Skeletal muscle tissue (tissue), 4 donors: ENCODE results near the gene CPD. TPM values are rescaled to one million over a fixed set of nuclear protein-coding genes. Genes with fewer than 3 reads are reported as not detected.
"Not testable (repeated sequence)": the region's sequence is repeated elsewhere in the genome, so short reads cannot be mapped to it uniquely, and the experiment has no call there.

ENCODE experiments used
- H3K27ac ChIP-seq: one replicate; pipeline ENCODE4 v1.7.0; 2013; ENCODE audit warnings: mild to moderate bottlenecking, low read depth, low read length, inconsistent platforms
- H3K27me3 ChIP-seq, 3 donors: one replicate each; pipeline ENCODE4 v1.7.0; 2013; ENCODE audit warnings: low read length in 3 of 3; ENCODE audit not compliant: control insufficient read depth in 3 of 3, insufficient read depth in 3 of 3
- H3K36me3 ChIP-seq, 3 donors: one replicate each; pipeline ENCODE4 v1.7.0; 2013; ENCODE audit warnings: low read length in 3 of 3; ENCODE audit not compliant: control insufficient read depth in 3 of 3, insufficient read depth in 3 of 3
- H3K4me1 ChIP-seq, 3 donors: one replicate each; pipeline ENCODE4 v1.7.0; 2013; ENCODE audit warnings: low read length in 3 of 3, mild to moderate bottlenecking in 3 of 3; ENCODE audit not compliant: control insufficient read depth in 3 of 3, insufficient read depth in 3 of 3
- H3K4me3 ChIP-seq, 3 donors: one replicate each; pipeline ENCODE4 v1.7.0; 2013; ENCODE audit warnings: low read length in 3 of 3
- H3K9ac ChIP-seq, 3 donors: one replicate each; pipeline ENCODE4 v1.7.0; 2013; ENCODE audit warnings: low read length in 3 of 3, mild to moderate bottlenecking in 3 of 3, moderate library complexity in 2 of 3, low read depth in 1 of 3
- H3K9me3 ChIP-seq, 3 donors: one replicate each; pipeline ENCODE4 v1.7.0; 2013; ENCODE audit warnings: low read length in 3 of 3; ENCODE audit not compliant: control insufficient read depth in 3 of 3
- total RNA-seq: library from RNA; depleted of rRNA; stranded (reverse); fragments of >200 nt; gene quantifications from one replicate; pipeline ENCODE4 v1.2.3, GENCODE V29; 2014
- donor health status: Osteomylitis.

CPD gene
- total RNA-seq, 1 donor from 2014 or later, result 41.8 TPM

DNA sequence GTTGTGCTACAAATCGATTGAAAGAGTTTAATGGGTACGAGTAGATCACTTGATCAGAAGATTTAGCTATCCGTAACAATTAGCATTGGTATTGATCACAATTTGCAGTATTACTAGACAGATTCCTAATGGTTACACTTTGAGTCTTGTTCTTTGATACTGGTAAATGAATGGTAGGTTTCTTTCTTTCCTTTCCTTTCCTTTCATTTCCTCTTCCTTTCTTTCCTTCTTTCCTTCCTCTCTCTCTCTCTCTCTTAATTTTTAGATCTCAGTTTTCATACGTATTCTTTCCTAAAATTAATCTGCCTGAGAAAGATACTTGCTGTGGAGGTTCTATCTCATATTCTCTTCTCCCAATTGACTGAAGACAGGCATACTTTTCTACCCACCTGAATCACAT lies 17.9 kb downstream of the CPD start:
- Histone ChIP-seq H3K9ac (no peak overlapping the region), H3K9me3 (no peaks in the 10 kb centered on the region), H3K36me3 (peaks cover 0 to 5% (median 0%) of the 10 kb centered on the region in 3 donors), H3K4me3 (no peak overlapping the region), H3K27ac (no peak overlapping the region), H3K27me3 (no peaks in the 10 kb centered on the region), H3K4me1 (peaks cover 0 to 7% (median 0%) of the 10 kb centered on the region in 3 donors)

DNA sequence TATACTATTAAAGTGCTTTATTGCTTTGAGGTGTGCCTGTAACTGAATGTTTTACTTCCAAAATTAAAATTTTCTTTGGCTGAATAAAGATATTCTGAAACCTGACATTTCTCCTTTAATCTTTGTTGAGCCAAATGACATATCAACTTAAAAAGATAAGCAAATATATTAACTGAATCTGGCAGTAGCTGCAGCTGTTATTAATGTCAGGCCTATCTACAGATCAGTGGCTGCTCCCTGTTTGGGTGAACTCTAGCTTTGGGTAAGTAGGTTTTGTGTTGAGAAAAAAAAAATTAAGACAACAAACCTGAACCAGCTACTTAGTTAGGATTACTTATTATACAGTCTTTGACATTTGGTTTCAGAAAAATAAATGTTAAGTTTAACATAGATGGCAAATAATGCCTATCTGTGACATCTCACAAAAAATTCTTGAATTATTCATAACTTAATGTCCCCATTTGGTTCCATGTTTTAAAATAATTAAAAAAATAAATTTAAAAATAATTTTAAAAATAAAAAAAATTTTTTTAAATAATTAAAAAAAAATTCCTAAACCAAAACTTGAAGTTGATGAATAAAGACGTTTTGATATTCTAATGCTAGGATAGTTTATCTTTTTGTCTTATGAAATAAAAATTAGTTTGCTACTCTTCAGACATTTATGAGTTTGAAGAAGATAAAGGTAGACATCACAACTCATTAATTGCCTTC lies 19.8 kb downstream of the CPD start:
- Histone ChIP-seq H3K9ac (no peak overlapping the region), H3K4me1 (peaks cover 0 to 7% (median 0%) of the 10 kb centered on the region in 3 donors), H3K36me3 (no peaks in the 10 kb centered on the region), H3K4me3 (no peak overlapping the region), H3K27me3 (no peaks in the 10 kb centered on the region), H3K9me3 (no peaks in the 10 kb centered on the region), H3K27ac (no peak overlapping the region)

DNA sequence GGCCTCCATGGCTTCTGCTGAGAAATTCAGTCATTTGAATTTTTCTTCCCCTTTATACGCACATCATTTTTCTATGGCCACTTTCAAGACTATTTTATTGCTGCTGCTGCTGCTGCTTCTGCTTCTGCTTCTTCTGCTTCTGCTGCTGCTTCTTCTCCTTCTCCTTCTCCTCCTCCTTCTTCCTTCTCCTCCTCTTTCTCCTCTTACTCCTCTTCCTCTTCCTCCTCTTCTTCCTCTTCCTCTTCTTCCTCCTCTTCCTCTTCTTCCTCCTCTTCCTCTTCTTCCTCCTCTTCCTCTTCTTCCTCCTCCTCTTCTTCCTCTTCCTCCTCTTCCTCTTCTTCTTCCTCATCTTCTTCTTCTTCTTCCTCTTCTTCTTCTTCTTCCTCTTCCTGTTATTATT lies 22.4 kb downstream of the CPD start:
- H3K4me1 ChIP-seq, result no peaks in the 10 kb centered on the region
- H3K9ac ChIP-seq, result no peak overlapping the region
- H3K27ac ChIP-seq, result no peak overlapping the region
- H3K36me3 ChIP-seq, result no peaks in the 10 kb centered on the region
- no peaks in the 10 kb centered on the region for H3K9me3 ChIP-seq
- H3K27me3 ChIP-seq, result no peaks in the 10 kb centered on the region
- H3K4me3 ChIP-seq, result no peak overlapping the region

DNA sequence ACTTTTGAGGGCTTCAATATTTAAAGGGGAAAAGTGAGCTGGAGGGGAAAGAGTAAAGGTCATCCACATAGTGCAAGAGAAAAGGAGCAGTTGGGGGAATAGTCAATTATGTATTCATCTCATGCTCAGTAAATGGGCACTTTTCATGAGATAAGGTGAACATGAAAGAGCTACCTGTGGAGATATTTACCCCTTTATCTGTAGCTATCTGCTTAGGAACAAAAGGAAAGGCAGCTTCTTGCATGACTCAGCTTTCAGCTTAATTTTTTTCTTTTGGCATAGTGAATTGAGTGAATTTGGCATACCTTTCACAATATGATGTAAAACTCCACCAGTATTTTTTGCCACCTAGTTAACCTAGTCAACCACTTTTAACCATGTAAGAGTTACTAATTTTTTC lies 26.4 kb downstream of the CPD start:
- Histone ChIP-seq H3K36me3 (no peaks in the 10 kb centered on the region), H3K4me3 (no peak overlapping the region), H3K4me1 (no peaks in the 10 kb centered on the region), H3K9ac (no peak overlapping the region), H3K27me3 (no peaks in the 10 kb centered on the region), H3K27ac (no peak overlapping the region), H3K9me3 (no peaks in the 10 kb centered on the region)

DNA sequence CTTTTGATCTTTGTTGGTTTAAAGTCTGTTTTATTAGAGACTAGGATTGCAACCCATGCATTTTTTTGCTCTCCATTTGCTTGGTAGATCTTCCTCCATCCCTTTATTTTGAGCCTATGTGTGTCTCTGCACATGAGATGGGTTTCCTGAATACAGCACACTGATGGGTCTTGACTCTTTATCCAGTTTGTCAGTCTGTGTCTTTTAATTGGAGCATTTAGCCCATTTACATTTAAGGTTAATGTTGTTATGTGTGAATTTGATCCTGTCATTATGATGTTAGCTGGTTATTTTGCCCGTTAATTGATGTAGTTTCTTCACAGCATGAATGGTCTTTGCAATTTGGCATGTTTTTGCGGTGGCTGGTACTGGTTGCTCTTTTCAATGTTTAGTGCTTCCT lies 31.9 kb downstream of the CPD start:
- not testable (repeated sequence) for H3K4me1 ChIP-seq, H3K9ac ChIP-seq, H3K27ac ChIP-seq, H3K9me3 ChIP-seq, H3K36me3 ChIP-seq, H3K4me3 ChIP-seq, H3K27me3 ChIP-seq

DNA sequence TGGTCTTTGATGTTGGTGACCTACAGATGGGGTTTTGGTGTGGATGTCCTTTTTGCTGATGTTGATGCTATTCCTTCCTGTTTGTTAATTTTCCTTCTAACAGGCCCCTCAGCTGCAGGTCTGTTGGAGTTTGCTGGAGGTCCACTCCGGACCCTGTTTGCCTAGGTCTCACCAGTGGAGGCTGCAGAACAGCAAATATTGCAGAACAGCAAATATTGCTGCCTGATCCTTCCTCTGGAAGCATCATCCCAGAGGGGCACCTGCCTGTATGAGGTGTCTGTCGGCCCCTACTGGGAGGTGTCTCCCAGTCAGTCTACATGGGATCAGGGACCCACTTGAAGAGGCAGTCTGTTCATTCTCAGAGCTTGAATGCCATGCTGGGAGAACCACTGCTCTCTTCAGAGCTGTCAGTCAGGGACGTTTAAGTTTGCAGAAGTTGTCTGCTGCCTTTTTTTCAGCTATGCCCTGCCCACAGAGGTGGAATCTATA lies 33.3 kb downstream of the CPD start:
- H3K4me3 ChIP-seq, H3K9ac ChIP-seq, H3K27me3 ChIP-seq, H3K36me3 ChIP-seq, H3K9me3 ChIP-seq, H3K4me1 ChIP-seq, H3K27ac ChIP-seq: not testable (repeated sequence)

DNA sequence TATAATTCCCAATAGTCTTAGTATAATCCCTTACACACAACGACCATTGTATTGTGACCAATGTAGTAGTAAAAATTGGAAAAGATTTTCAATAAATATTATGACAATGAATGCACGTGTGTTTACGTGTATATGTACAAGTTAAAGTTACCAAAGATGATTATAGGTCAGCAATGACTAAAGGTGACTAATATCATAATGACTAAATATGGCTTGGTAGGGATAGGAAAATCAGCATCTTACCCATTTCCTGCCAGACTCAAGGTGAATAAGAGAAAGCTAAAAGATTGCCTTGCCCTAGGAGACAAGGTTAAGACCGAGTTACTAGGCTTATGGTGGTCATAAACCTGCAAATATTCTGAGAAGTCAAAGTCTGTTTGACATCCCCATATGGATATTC lies 34.4 kb downstream of the CPD start:
- H3K27ac ChIP-seq, result no peak overlapping the region
- no peaks in the 10 kb centered on the region for H3K4me1 ChIP-seq
- no peak overlapping the region for H3K9ac ChIP-seq
- H3K36me3 ChIP-seq, result no peaks in the 10 kb centered on the region
- H3K27me3 ChIP-seq, result no peaks in the 10 kb centered on the region
- H3K4me3 ChIP-seq, result no peak overlapping the region
- no peaks in the 10 kb centered on the region for H3K9me3 ChIP-seq

DNA sequence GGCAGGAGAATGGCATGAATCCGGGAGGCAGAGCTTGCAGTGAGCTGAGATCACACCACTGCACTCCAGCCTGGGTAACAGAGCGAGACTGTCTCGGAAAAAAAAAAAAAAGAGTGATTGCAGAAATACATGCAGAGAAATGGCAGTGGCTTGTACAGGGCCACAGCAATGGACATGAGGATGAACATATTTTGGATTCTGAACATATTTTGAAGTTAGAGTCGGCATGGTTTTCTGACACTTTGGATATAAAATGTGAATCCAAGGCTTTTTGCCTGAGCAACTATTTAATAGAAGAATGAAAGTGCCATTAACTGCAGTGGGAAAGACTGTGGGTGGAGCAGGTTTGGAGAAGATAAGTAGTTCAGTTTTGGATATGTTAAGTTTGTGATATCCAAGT lies 35.8 kb downstream of the CPD start:
- Histone ChIP-seq H3K36me3 (no peaks in the 10 kb centered on the region), H3K9me3 (no peaks in the 10 kb centered on the region), H3K9ac (no peak overlapping the region), H3K4me3 (no peak overlapping the region), H3K27me3 (no peaks in the 10 kb centered on the region), H3K27ac (no peak overlapping the region), H3K4me1 (no peaks in the 10 kb centered on the region)

DNA sequence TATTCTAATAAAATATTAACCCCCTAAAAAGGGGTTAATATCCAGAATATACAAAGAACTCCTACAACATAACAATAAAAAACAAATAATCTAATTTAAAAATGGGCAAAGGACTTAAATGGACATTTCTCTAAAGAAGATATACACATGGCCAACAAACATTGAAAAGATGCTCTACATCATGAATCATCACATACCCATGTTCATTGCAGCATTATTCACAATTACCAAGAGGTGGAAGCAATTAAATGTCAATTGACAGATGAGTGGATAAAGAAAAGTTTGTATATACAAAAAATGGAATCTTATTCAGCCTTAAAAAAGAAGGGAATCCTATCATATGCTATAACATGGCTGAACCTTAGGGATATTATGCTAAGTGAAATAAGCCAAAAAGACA lies 36.8 kb downstream of the CPD start:
- H3K9ac ChIP-seq, result no peak overlapping the region
- H3K4me3 ChIP-seq, result no peak overlapping the region
- no peak overlapping the region for H3K27ac ChIP-seq
- H3K36me3 ChIP-seq, result no peaks in the 10 kb centered on the region
- no peaks in the 10 kb centered on the region for H3K4me1 ChIP-seq
- no peaks in the 10 kb centered on the region for H3K9me3 ChIP-seq
- H3K27me3 ChIP-seq, result no peaks in the 10 kb centered on the region

DNA sequence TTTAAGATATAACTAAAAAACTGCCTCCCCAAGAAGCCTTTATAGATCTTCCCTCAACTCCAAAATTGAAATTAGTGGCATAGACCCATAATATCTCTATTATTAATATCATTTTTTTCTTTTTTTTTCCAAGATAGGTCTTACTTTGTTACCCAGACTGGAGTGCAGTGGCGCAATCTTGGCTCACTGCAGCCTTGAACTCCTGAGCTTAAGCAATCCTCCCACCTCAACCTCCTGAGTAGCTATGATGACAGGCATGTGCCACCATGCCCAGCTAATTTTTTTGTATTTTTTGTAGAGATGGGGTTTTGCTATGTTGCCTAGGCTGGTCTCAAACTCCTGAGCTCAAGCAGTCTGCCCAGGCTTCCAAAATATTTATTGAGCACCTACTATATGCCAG lies 39.3 kb downstream of the CPD start:
- not testable (repeated sequence) for H3K27me3 ChIP-seq, H3K4me1 ChIP-seq, H3K27ac ChIP-seq, H3K9me3 ChIP-seq, H3K4me3 ChIP-seq, H3K36me3 ChIP-seq, H3K9ac ChIP-seq
